Dermis lymphatic vessel endothelial cell (primary cell): ENCODE results near the gene THSD7B. TPM values are rescaled to one million over a fixed set of nuclear protein-coding genes. Genes with fewer than 3 reads are reported as not detected.

ENCODE experiments used
- total RNA-seq: library from RNA; depleted of rRNA; stranded (reverse); fragments of >200 nt; gene quantifications from 2 replicates; pipeline ENCODE4 v1.2.1, GENCODE V29; 2014

Gene THSD7B
- total RNA-seq = not detected in 2 replicates

GRCh38 chr2:136765256-136766072, at the start of gene THSD7B:
TSS of gene THSD7B (plus strand) at chr2:136765545. CDS start at chr2:136882179, 116,634 bp downstream.

